GM19099 (cell line): ENCODE data around the gene NDUFB8.

Experiments used
- POLR2A ChIP-seq: IDR thresholded peaks from 3 replicates; pipeline ENCODE4 v1.6.1; 2011; ENCODE audit warnings: low read depth; ENCODE audit not compliant: insufficient read length; ENCODE audit errors: extremely low read depth

NDUFB8 gene

GRCh38 chr10:100522107-100522801 is 7.4 kb downstream of the NDUFB8 start:
- TF ChIP-seq POLR2A: no peak

DNA sequence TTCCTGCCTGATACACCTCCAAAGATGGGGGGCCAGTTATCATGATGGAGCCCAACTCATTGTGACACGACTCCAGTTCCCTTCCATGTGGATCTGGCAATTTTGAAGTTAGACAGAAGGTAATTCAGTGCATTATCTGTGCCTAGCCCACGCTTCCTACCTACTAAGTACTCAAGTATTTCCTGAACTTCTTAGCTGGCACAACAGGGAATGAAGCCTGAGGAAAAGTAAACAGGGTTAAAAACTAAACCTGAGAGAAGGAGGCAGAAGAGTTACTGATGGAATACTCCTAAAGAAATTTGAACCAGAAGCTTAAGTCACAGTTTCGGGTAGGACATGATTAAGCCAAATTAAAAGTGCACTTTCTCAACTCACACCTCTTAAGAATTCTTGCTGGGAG is 8.9 kb downstream of the NDUFB8 start:
- no peak for TF ChIP-seq POLR2A

- no peak for TF ChIP-seq POLR2A
These were observed 10.2 kb downstream of the NDUFB8 start, which contains the start of gene SEC31B for GRCh38 chr10:100519311-100520051. Gene SEC31B (minus strand): TSS chr10:100519861. CDS start chr10:100516952, 2,909 bp downstream.

DNA sequence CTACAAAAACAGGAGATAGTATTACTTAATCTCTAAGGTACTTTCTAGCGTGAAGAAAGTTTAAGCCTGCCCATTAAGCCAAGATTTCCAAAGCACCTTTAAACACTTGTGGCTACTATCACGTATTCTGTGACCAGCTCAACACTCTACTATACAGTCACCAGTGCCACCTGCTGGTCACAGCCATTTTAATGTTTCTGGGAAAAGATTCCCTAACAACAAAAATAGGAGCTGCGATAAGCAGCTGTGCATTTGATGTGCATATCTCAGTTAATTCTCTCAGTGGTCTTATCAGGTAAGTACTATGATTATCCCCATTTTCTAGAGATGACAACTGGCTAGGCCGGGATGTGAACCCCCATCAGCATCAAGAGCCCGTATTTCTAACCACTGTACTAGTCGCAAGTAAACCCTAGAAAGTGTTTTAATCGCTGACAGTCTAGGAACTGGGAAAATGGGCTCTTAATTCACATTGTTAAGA is 10.9 kb downstream of the NDUFB8 start:
- no peak for TF ChIP-seq POLR2A

- TF ChIP-seq POLR2A: no peak
These were observed 12.8 kb downstream of the NDUFB8 start for GRCh38 chr10:100516847-100517246.

DNA sequence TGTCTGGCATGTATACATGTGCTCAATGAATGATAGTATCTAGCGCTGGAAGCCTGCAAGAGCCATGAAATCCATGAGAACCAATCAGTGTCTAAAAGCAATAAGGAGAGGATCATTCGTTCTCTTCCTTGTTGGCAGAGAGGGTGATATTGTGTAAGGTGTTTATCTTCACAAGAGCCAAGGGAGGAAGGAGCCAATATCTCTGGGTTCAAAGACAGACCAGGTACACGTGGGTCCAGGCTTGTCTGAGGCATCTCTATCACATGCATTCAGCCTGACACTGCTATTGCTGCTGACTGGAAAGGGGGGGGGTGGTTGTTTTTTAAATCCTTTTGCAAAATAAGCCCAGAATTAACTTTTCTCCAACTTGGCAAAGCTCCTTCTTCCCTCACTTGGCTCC is 14.1 kb downstream of the NDUFB8 start:
- no peak for TF ChIP-seq POLR2A

- TF ChIP-seq POLR2A: no peak
These were observed 18.9 kb downstream of the NDUFB8 start for GRCh38 chr10:100510533-100511308.

DNA sequence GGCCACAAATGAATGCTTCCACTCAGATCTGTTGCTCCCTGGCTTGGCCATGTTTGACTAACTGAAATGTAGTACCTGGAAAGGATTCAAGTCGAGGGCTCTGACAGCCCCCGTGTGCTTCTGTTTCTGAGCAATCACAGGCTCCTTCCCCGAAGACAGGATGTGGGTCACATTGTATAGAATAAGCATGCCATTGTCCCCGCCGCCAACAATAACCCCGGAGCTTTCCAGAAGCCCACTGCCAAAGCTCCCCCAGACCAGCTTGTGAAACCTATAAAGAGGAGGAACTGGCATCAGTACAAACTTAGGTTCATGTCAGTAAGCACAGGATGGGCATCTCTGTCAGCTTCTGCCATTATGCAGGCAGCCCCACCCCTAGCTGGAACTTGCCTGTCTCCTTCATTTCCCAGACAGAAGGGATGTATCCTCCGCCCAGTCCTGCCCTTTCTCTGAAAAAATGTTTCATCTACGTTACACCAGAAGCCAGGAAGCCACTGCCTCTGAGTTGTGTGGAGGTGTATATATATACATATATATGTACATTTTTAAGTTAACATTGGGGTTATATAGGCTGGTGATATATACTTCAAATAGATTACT is 20.3 kb downstream of the NDUFB8 start:
- no peak for TF ChIP-seq POLR2A

DNA sequence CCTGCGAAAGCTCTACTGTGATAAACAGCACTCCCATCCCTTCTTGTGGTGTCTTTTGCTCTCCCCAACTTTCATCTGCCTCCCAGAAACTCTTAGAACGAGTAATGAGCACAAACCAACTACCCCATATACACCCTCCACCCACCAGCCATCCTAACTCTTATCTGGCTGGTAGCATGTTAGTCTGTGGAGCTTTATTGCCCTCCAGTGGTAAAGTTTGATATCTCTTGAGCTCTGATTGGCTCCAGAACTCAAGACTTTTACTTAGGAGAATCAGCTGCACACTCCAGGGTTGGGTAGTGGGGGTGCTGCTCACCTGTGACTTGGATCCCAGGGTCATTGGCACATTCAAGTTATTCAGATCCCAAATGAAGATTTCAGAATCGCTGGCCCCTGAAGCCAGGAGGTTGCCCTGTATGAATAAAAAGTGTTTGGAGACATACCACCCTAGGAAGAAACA is 20.9 kb downstream of the NDUFB8 start:
- TF ChIP-seq POLR2A: no peak

- TF ChIP-seq POLR2A: no peak
These were observed 21.4 kb downstream of the NDUFB8 start for GRCh38 chr10:100508266-100508665.

DNA sequence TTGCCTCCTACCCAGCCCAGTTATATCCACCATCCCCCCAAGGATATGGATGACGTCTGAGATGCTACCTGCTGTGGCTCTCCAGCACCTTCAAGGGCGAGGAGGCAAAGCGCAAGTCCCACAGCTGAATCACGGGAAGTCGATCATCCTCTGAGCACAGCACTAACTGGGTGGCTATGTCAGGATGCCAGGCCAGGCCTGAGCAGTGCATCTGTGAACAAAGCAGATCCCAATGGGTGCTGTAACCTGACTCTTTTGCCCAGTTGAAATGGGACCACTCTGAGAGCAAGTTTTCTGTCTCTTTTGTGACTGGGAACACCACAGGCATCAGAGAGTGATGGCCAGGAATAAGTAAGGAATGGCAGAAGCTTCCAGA is 22.3 kb downstream of the NDUFB8 start:
- TF ChIP-seq POLR2A: no peak

GRCh38 chr10:100506596-100507356 is 22.9 kb downstream of the NDUFB8 start:
- no peak for TF ChIP-seq POLR2A

- TF ChIP-seq POLR2A: no peak
These were observed 24.5 kb downstream of the NDUFB8 start for GRCh38 chr10:100505164-100505563.

GRCh38 chr10:100504096-100504495 is 25.6 kb downstream of the NDUFB8 start:
- no peak for TF ChIP-seq POLR2A

GRCh38 chr10:100502926-100503494 is 26.7 kb downstream of the NDUFB8 start:
- no peak for TF ChIP-seq POLR2A

DNA sequence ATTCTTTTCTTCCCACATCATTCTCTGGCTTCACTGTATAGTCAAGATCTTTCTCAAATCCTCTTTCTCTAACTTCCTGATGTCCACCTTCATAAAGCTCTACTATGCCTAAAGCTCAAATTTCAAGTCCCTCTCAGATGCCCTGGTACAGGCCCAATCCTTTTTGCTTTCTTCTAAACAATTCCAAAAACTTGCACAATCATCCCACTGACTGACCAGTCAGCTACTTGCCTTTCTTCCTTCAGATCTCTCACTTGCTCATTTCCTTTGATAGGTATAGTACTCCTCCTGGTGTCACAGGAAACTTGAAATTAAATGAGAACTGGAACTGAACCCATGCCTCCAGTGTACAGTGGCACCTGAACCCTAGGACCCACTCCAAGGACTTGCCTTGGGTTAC is 28.2 kb downstream of the NDUFB8 start:
- no peak for TF ChIP-seq POLR2A
